Measurements from ENCODE around the gene CA11. TPM values are rescaled to one million over a fixed set of nuclear protein-coding genes. Genes with fewer than 3 reads are reported as not detected.
"Not testable (repeated sequence)": the region's sequence is repeated elsewhere in the genome, so short reads cannot be mapped to it uniquely, and the experiment has no call there.

Gene CA11
- total RNA-seq, 1 experiment from 2014 or later = 10.8 TPM

DNA sequence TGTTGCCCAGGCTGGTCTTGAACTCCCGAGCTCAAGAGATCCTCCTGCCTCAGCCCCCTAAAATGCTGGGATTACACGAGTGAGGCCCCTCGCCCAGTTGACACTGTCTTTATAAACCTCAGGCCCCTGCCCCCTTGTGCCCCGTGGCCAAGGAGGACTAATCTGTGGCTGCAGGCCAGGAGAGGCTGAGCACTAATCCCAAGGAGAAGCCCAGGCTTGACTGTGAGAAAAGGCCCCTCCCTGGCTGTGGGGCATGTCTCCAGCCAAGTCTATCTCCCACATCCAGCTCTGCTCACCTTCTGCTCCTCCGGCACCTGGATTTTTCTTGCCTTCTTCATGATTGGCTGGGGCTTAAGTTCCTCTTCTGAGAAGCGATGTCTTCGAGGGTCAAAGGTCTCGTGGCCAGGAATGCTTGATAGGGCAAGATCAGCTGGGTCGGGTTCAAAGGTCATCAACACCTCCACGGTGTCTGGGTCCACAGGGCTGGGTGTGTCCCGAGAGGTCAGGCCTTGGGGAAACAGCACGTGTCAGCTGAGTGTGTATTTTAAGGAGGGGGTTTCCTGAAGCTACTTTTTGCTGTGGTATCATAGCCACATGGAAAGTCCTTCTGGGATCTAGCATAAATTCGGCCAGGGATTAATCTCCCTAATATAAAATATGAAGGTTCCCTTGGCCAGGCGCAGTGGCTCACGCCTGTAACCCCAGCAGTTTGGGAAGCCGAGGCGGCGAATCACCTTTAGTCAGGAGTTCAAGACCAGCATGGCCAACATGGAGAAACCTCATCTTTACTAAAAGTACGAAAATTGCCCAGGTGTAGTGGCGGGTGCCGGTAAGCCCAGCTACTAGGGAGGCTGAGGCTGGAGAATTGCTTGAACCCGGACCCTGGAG lies 12.6 kb downstream of the CA11 start:
- Histone ChIP-seq H3K4me3 (ENCODE audit: insufficient read depth, low read depth, low read length) (no peak overlapping the region), H3K36me3 (replicated peaks; ENCODE audit: control insufficient read depth, insufficient read depth, low read length) (peaks cover 2% of the 10 kb centered on the region), H3K27me3 (ENCODE audit: control insufficient read depth, insufficient read depth, low read length) (peaks cover 15% of the 10 kb centered on the region)
- DNase-seq = peak; percentile 4

DNA sequence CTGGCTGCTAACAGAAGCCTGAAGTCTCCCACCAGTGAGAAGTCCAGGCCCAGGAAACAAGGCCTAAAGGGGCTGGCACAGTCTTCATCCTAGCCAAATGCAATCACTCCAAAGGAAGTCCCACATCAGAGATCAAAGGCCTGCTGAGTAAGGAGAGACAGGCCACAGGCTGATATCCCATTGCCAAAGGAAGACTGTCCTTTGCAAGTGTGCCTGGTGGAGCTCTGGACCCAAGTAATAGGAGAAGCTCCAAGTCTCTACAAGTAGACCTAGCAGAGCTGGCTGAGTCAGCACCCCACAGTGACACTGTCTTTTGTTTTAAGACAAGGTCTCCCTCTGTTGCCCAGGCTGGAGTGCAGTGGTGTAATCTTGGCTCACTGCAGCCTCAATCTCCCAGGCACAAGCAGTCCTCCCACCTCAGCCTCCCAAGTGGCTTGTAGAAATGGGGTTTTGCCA lies 13.3 kb downstream of the CA11 start:
- no peak for DNase-seq
- peaks cover 15% of the 10 kb centered on the region for H3K27me3 ChIP-seq (ENCODE audit: control insufficient read depth, insufficient read depth, low read length)
- no peak overlapping the region for H3K4me3 ChIP-seq (ENCODE audit: insufficient read depth, low read depth, low read length)
- H3K36me3 ChIP-seq (replicated peaks; ENCODE audit: control insufficient read depth, insufficient read depth, low read length) = peaks cover 2% of the 10 kb centered on the region

DNA sequence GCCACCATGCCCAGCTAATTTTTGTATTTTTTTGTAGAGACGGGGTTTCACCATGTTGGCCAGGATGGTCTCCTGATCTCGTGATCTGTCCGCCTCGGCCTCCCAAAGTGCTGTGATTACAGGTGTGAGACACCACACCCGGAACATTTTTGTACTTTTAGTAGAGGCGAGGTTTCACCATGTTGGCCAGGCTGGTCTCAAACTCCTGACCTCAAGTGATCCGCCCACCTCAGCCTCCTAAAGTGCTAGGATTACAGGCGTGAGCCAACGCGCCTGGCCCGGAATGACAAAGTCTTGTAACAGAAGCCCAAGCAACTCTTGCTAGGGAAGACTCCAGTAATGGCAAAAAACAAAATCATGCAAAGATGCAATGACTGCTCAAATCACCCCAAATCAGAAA lies 13.7 kb downstream of the CA11 start:
- not testable (repeated sequence) for H3K4me3 ChIP-seq (ENCODE audit: insufficient read depth, low read depth, low read length)

DNA sequence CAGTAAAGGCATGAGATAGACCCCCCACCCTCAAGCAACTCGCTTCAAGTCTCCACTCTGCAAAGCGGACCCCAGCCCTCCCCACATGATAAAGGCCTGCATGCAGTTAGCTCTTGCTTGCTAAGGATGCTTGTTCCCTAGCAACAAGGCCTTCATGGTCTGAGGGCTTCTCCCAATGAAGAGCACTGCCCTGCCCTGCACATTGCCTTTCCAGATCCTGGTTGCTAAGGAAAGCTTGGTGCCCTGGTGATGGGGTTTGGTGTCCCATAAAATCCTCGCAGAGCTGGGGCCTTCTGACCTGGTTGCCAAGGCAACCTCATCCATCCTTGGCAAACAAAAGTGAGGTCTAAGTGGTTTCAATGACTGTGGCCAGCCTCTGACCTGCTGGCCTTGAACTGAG lies 14.8 kb downstream of the CA11 start:
- Histone ChIP-seq H3K27me3 (ENCODE audit: control insufficient read depth, insufficient read depth, low read length) (peaks cover 6% of the 10 kb centered on the region), H3K4me3 (ENCODE audit: insufficient read depth, low read depth, low read length) (peak overlapping the region; percentile 50; the same call in 1 of the 2 replicates), H3K36me3 (replicated peaks; ENCODE audit: control insufficient read depth, insufficient read depth, low read length) (peaks cover 2% of the 10 kb centered on the region)
- no peak for DNase-seq

More for the DNA sequence above, 13.7 kb downstream of the CA11 start:
- H3K36me3 ChIP-seq (replicated peaks; ENCODE audit: control insufficient read depth, insufficient read depth, low read length); DNase-seq: not testable (repeated sequence)
- peaks cover 15% of the 10 kb centered on the region for H3K27me3 ChIP-seq (ENCODE audit: control insufficient read depth, insufficient read depth, low read length)

DNA sequence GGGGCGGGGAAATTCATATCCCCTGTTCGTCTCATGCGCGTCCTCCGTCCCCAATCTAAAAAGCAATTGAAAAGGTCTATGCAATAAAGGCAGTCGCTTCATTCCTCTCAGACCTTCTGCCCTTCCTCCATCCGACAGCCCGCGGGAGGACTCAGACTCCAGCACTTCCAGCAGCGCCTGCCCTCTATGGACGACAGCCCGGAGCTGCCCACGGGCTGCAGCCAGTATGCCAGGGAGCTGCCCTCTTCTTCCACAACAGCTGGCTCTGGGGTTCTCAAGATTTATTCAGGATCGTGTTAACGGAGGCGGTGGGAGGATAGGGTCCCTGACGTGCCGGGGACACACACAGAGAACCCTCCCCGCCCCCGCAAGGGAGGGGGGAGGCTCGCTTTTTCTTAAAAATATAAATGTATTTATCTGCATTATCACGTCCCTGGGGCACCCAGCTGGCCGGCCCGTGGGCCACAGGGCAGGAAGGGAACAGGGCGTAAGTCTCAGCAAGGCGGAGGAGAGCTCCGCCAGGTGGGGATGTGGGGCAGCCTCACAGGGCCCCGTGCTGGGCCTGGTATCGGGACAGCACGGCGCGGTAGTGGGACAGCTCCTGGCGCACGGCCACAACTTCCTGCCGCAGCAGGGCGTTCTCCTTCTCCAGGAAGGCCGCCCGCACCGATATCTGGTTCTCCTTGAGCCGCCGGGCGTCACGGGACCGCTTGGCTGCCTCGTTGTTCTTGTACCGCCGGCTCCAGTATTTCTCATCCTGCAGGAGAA lies 15.5 kb downstream of the CA11 start:
- peak overlapping the region; percentile 50 for H3K4me3 ChIP-seq (ENCODE audit: insufficient read depth, low read depth, low read length)

DNA sequence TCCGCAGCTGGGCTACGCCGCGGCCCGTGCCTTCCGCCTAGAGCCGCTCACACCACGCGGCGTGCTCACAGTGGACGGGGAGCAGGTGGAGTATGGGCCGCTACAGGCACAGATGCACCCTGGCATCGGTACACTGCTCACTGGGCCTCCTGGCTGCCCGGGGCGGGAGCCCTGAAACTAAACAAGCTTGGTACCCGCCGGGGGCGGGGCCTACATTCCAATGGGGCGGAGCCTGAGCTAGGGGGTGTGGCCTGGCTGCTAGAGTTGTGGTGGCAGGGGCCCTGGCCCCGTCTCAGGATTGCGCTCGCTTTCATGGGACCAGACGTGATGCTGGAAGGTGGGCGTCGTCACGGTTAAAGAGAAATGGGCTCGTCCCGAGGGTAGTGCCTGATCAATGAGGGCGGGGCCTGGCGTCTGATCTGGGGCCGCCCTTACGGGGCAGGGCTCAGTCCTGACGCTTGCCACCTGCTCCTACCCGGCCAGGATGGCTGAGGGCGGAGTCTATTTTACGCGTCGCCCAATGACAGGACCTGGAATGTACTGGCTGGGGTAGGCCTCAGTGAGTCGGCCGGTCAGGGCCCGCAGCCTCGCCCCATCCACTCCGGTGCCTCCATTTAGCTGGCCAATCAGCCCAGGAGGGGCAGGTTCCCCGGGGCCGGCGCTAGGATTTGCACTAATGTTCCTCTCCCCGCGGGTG lies 16.2 kb downstream of the CA11 start:
- peak; percentile 97 for DNase-seq
- H3K36me3 ChIP-seq (replicated peaks; ENCODE audit: control insufficient read depth, insufficient read depth, low read length) = peaks cover 2% of the 10 kb centered on the region
- peak overlapping the region; percentile 50 for H3K4me3 ChIP-seq (ENCODE audit: insufficient read depth, low read depth, low read length)
- H3K27me3 ChIP-seq (ENCODE audit: control insufficient read depth, insufficient read depth, low read length) = no peaks in the 10 kb centered on the region

More for the DNA sequence above, 15.5 kb downstream of the CA11 start:
- Histone ChIP-seq H3K27me3 (ENCODE audit: control insufficient read depth, insufficient read depth, low read length) (no peaks in the 10 kb centered on the region), H3K36me3 (replicated peaks; ENCODE audit: control insufficient read depth, insufficient read depth, low read length) (peaks cover 2% of the 10 kb centered on the region)
- DNase-seq = peak; percentile 84

DNA sequence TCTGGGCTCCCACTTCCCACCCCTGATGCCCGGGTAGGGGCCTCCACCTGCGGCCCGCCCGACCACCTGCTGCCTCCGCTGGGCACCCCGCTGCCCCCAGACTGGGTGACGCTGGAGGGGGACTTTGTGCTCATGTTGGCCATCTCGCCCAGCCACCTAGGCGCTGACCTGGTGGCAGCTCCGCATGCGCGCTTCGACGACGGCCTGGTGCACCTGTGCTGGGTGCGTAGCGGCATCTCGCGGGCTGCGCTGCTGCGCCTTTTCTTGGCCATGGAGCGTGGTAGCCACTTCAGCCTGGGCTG lies 16.7 kb downstream of the CA11 start:
- Histone ChIP-seq H3K4me3 (ENCODE audit: insufficient read depth, low read depth, low read length) (peak overlapping the region; percentile 50), H3K36me3 (replicated peaks; ENCODE audit: control insufficient read depth, insufficient read depth, low read length) (peaks cover 2% of the 10 kb centered on the region), H3K27me3 (ENCODE audit: control insufficient read depth, insufficient read depth, low read length) (no peaks in the 10 kb centered on the region)
- DNase-seq = no peak

DNA sequence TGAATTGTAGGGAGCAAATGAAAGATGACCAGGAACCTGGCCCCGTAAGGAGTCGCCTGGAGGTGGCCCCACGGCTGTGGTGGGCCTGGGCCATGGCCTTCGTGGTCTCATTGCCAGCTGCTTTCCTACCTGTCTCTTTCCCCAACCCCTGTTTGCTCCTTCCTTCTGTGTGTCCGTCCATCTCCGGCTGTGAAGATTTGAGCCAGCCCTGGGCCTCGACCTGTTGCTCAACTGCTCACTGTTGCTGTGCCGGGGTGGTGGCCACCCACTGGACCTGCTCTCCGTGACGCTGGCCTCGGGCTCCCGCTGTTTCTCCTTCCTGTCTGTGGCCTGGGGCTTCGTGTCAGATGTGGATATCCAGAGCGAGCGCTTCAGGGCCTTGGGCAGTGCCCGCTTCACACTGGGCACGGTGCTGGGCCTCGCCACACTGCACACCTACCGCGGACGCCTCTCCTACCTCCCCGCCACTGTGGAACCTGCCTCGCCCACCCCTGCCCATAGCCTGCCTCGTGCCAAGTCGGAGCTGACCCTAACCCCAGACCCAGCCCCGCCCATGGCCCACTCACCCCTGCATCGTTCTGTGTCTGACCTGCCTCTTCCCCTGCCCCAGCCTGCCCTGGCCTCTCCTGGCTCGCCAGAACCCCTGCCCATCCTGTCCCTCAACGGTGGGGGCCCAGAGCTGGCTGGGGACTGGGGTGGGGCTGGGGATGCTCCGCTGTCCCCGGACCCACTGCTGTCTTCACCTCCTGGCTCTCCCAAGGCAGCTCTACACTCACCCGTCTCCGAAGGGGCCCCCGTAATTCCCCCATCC lies 17.3 kb downstream of the CA11 start:
- no peak for DNase-seq
- no peaks in the 10 kb centered on the region for H3K27me3 ChIP-seq (ENCODE audit: control insufficient read depth, insufficient read depth, low read length)
- H3K4me3 ChIP-seq (ENCODE audit: insufficient read depth, low read depth, low read length) = no peak overlapping the region

DNA sequence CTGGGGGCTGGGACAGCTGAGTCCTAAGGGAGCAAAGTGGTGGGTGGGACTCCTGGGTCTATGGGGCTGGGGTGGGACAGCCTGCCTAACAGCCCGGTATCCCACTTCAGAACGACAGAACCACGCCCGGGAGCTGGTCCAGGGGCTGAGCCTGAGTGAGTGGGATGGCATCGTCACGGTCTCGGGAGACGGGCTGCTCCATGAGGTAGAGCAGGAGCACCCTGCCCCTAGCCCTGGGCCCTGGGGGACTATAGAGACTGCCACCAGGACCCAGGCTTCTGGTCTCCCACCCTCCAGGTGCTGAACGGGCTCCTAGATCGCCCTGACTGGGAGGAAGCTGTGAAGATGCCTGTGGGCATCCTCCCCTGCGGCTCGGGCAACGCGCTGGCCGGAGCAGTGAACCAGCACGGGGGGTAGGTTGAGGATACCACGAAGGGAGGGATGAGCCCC lies 18.1 kb downstream of the CA11 start:
- H3K4me3 ChIP-seq (ENCODE audit: insufficient read depth, low read depth, low read length) = no peak overlapping the region
- H3K36me3 ChIP-seq (replicated peaks; ENCODE audit: control insufficient read depth, insufficient read depth, low read length) = peaks cover 2% of the 10 kb centered on the region
- DNase-seq = no peak
- no peaks in the 10 kb centered on the region for H3K27me3 ChIP-seq (ENCODE audit: control insufficient read depth, insufficient read depth, low read length)

More for the DNA sequence above, 17.3 kb downstream of the CA11 start:
- H3K36me3 ChIP-seq (replicated peaks; ENCODE audit: control insufficient read depth, insufficient read depth, low read length) = peaks cover 2% of the 10 kb centered on the region

DNA sequence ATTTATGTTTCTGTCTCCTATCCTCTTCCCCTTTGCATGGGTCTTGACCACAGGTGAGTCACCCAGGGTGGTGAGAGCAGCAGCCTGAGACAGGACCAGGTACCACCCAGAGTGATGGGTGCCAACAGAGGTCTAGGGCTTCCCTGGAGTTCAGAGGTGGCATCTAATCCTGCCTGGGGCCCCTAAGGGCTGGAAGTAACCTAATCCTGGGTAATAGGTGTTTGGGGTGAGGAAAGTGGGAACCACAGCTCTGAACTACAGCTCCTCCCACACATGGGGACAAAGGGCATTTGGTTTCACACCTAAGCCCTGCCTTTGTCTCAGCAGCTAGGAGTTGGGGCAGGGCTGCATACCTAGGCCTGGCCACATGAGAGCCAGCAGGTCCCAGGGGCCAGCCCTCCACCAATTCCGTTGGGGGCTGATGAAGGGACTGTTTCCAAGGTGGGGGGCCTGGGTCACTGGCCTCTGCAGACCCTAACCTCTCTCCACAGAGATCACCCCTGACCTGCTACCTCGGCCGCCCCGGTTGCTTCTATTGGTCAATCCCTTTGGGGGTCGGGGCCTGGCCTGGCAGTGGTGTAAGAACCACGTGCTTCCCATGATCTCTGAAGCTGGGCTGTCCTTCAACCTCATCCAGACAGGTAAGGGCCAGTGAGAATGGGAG lies 18.7 kb downstream of the CA11 start:
- H3K27me3 ChIP-seq (ENCODE audit: control insufficient read depth, insufficient read depth, low read length) = no peaks in the 10 kb centered on the region
- no peaks in the 10 kb centered on the region; the same call in none of the 2 replicates for H3K36me3 ChIP-seq (replicated peaks; ENCODE audit: control insufficient read depth, insufficient read depth, low read length)
- H3K4me3 ChIP-seq (ENCODE audit: insufficient read depth, low read depth, low read length) = no peak overlapping the region
- DNase-seq = peak; percentile 41

DNA sequence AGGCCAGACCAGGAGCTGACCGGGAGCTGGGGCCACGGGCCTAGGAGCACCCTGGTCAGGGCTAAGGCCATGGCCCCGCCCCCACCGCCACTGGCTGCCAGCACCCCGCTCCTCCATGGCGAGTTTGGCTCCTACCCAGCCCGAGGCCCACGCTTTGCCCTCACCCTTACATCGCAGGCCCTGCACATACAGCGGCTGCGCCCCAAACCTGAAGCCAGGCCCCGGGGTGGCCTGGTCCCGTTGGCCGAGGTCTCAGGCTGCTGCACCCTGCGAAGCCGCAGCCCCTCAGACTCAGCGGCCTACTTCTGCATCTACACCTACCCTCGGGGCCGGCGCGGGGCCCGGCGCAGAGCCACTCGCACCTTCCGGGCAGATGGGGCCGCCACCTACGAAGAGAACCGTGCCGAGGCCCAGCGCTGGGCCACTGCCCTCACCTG lies 20.1 kb downstream of the CA11 start:
- H3K27me3 ChIP-seq (ENCODE audit: control insufficient read depth, insufficient read depth, low read length) = no peaks in the 10 kb centered on the region
- peak; percentile 46 for DNase-seq
- H3K4me3 ChIP-seq (ENCODE audit: insufficient read depth, low read depth, low read length) = no peak overlapping the region
- no peaks in the 10 kb centered on the region; the same call in none of the 2 replicates for H3K36me3 ChIP-seq (replicated peaks; ENCODE audit: control insufficient read depth, insufficient read depth, low read length)

DNA sequence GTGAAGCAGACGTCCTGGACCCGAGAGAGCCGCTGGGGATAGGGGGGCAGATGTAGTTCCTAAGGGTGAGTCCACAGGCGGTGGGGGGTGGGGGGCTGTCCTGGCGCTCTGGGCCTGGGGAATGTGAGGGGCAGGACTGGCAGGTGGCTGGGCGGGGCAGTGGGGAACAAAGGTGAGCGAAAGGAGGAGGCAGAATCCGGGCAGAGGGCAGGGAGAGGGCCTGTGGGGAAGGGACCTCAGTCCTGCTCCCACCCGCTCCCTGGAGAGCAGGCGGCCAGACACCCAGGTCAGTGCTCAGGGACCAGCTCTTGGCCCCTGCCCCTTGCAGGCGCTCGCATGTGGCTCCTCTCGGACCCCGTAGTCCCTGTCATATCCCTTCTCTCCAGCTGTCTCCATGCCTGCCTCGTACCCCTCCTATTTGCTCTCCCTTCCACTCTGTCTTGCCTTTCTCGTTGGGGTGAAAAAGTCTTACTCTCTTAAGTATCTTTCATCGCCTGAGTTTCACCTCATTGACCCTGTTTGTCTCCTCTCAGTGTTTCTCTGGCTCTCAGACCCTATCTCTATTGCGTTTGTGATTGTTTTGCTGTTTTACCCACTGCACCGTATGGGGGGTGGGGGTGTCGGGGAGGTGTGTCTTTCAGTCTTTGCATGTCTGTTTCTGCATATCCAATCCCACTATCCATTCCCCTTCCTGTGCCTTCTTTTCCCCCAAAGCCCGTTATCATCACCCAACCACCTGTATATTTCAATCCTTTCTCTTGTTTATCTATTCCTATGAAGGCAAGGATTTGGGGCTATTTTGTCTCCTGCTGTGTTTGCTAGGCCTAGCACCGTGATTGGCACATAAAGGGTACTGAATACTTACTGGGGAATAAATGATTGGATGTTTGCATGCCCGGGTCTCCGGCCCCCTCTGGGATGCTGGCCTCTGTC lies 20.9 kb downstream of the CA11 start:
- peak; percentile 85 for DNase-seq

More for the DNA sequence above, 20.9 kb downstream of the CA11 start:
- H3K4me3 ChIP-seq (ENCODE audit: insufficient read depth, low read depth, low read length) = peak overlapping the region; percentile 61
- no peaks in the 10 kb centered on the region for H3K27me3 ChIP-seq (ENCODE audit: control insufficient read depth, insufficient read depth, low read length)
- H3K36me3 ChIP-seq (replicated peaks; ENCODE audit: control insufficient read depth, insufficient read depth, low read length) = no peaks in the 10 kb centered on the region; the same call in none of the 2 replicates
